Memory B cell (primary cell): Measurements from ENCODE around the gene APBA3.
A peak's percentile ranks its signal among the peaks of the same experiment; 100 is the strongest.
"Not testable (repeated sequence)": the region's sequence is repeated elsewhere in the genome, so short reads cannot be mapped to it uniquely, and the experiment has no call there.

Experiments used
- ATAC-seq: fragments of 150-1000 bp; cut with Tn5 transposase; 2 replicates; pipeline ENCODE4 v1.10.0; 2021; ENCODE audit warnings: low read depth, mild to moderate bottlenecking, moderate library complexity
- DNase-seq, 2 donors: peaks; one replicate each; pipeline ENCODE4 v3.0.0; 2022; ENCODE audit warnings: low spot score in 2 of 2
- H3K27ac Mint-ChIP-seq: one replicate; pipeline ENCODE4 v1.8.0; 2022; ENCODE audit warnings: mild to moderate bottlenecking, moderate library complexity, mixed read lengths
- H3K27me3 Mint-ChIP-seq: one replicate; pipeline ENCODE4 v1.8.0; 2022; ENCODE audit warnings: mixed read lengths
- H3K36me3 Mint-ChIP-seq: one replicate; pipeline ENCODE4 v1.8.0; 2022; ENCODE audit warnings: mild to moderate bottlenecking, mixed read lengths
- H3K4me1 Mint-ChIP-seq: one replicate; pipeline ENCODE4 v1.8.0; 2022; ENCODE audit warnings: mixed read lengths
- H3K4me3 Mint-ChIP-seq: one replicate; pipeline ENCODE4 v1.8.0; 2022; ENCODE audit warnings: mild to moderate bottlenecking, moderate library complexity, mixed read lengths
- H3K9me3 Mint-ChIP-seq: one replicate; pipeline ENCODE4 v1.8.0; 2022; ENCODE audit warnings: mixed read lengths

APBA3 gene

GRCh38 chr19:3770136-3770999, 8.9 kb upstream of the APBA3 start:
- Mint-ChIP-seq H3K27ac (no peak overlapping the region), H3K27me3 (peaks cover 4% of the 10 kb centered on the region), H3K36me3 (peaks cover 19% of the 10 kb centered on the region), H3K4me3 (no peak overlapping the region), H3K9me3 (no peaks in the 10 kb centered on the region), H3K4me1 (peaks cover 6% of the 10 kb centered on the region)
- DNase-seq (no peak), ATAC-seq (no peak)

GRCh38 chr19:3769494-3769893, 8.0 kb upstream of the APBA3 start:
- no peak for DNase-seq
- no peak overlapping the region for H3K4me3 Mint-ChIP-seq
- H3K27ac Mint-ChIP-seq, result no peak overlapping the region
- no peaks in the 10 kb centered on the region for H3K9me3 Mint-ChIP-seq
- peaks cover 19% of the 10 kb centered on the region for H3K36me3 Mint-ChIP-seq
- no peak for ATAC-seq
- H3K4me1 Mint-ChIP-seq, result peaks cover 6% of the 10 kb centered on the region
- H3K27me3 Mint-ChIP-seq, result peaks cover 4% of the 10 kb centered on the region

- Mint-ChIP-seq H3K4me3 (no peak overlapping the region), H3K27ac (no peak overlapping the region), H3K27me3 (peaks cover under 1% of the 10 kb centered on the region), H3K4me1 (peaks cover 6% of the 10 kb centered on the region), H3K9me3 (no peaks in the 10 kb centered on the region), H3K36me3 (peaks cover 19% of the 10 kb centered on the region)
- DNase-seq (no peak), ATAC-seq (no peak)
These were observed 7.2 kb upstream of the APBA3 start for GRCh38 chr19:3768748-3769099.

- ATAC-seq (no peak), DNase-seq (no peak)
- Mint-ChIP-seq H3K36me3 (peaks cover 19% of the 10 kb centered on the region), H3K4me3 (no peak overlapping the region), H3K27me3 (no peaks in the 10 kb centered on the region), H3K4me1 (peaks cover 6% of the 10 kb centered on the region), H3K9me3 (no peaks in the 10 kb centered on the region), H3K27ac (no peak overlapping the region)
These were observed 6.7 kb upstream of the APBA3 start for GRCh38 chr19:3768015-3768747.

- H3K27ac Mint-ChIP-seq, result no peak overlapping the region
- peaks cover 9% of the 10 kb centered on the region for H3K4me1 Mint-ChIP-seq
- DNase-seq, result no peak
- no peak overlapping the region for H3K4me3 Mint-ChIP-seq
- ATAC-seq, result no peak
- H3K27me3 Mint-ChIP-seq, result no peaks in the 10 kb centered on the region
- peaks cover 19% of the 10 kb centered on the region for H3K36me3 Mint-ChIP-seq
- no peaks in the 10 kb centered on the region for H3K9me3 Mint-ChIP-seq
These were observed 5.6 kb upstream of the APBA3 start for GRCh38 chr19:3767050-3767449.

- Mint-ChIP-seq H3K4me3 (no peak overlapping the region), H3K9me3 (no peaks in the 10 kb centered on the region), H3K27me3 (no peaks in the 10 kb centered on the region), H3K27ac (peak overlapping the region; percentile 69), H3K36me3 (peaks cover 17% of the 10 kb centered on the region), H3K4me1 (peaks cover 14% of the 10 kb centered on the region)
- DNase-seq (no peak), ATAC-seq (no peak)
These were observed 5.0 kb upstream of the APBA3 start for GRCh38 chr19:3766520-3766919.

GRCh38 chr19:3765757-3766156, 4.3 kb upstream of the APBA3 start:
- not testable (repeated sequence) for H3K27me3 Mint-ChIP-seq, H3K4me3 Mint-ChIP-seq, H3K27ac Mint-ChIP-seq, H3K9me3 Mint-ChIP-seq, DNase-seq, ATAC-seq
- H3K4me1 Mint-ChIP-seq, result peaks cover 19% of the 10 kb centered on the region
- peaks cover 15% of the 10 kb centered on the region for H3K36me3 Mint-ChIP-seq

GRCh38 chr19:3765121-3765520, 3.6 kb upstream of the APBA3 start:
- H3K4me3 Mint-ChIP-seq, result no peak overlapping the region
- DNase-seq (no peak), ATAC-seq (no peak)
- H3K27ac Mint-ChIP-seq, result no peak overlapping the region
- H3K9me3 Mint-ChIP-seq, result no peaks in the 10 kb centered on the region
- peaks cover 15% of the 10 kb centered on the region for H3K36me3 Mint-ChIP-seq
- peaks cover 19% of the 10 kb centered on the region for H3K4me1 Mint-ChIP-seq
- no peaks in the 10 kb centered on the region for H3K27me3 Mint-ChIP-seq

GRCh38 chr19:3762501-3763459, 1.3 kb upstream of the APBA3 start, which contains the start of gene MRPL54:
Gene MRPL54 (plus strand): TSS chr19:3762682. CDS start chr19:3762701, 19 bp downstream.
- H3K4me3 Mint-ChIP-seq, result peak within 1 kb of the TSS; percentile 99
- no peaks in the 10 kb centered on the region for H3K27me3 Mint-ChIP-seq
- H3K36me3 Mint-ChIP-seq, result peaks cover 7% of the 10 kb centered on the region
- H3K9me3 Mint-ChIP-seq, result no peaks in the 10 kb centered on the region
- H3K27ac Mint-ChIP-seq, result peak within 1 kb of the TSS; percentile 100
- DNase-seq, result peak; percentile 98 to 99
- H3K4me1 Mint-ChIP-seq, result peaks cover 19% of the 10 kb centered on the region
- ATAC-seq, result peak; percentile 80

GRCh38 chr19:3762130-3762473, 610 bp upstream of the APBA3 start:
- ATAC-seq (no peak), DNase-seq (no peak)
- H3K4me3 Mint-ChIP-seq, result peak overlapping the region; percentile 99
- H3K27ac Mint-ChIP-seq, result peak overlapping the region; percentile 100
- H3K36me3 Mint-ChIP-seq, result peaks cover 7% of the 10 kb centered on the region
- peaks cover 19% of the 10 kb centered on the region for H3K4me1 Mint-ChIP-seq
- H3K27me3 Mint-ChIP-seq, result no peaks in the 10 kb centered on the region
- H3K9me3 Mint-ChIP-seq, result no peaks in the 10 kb centered on the region

- Mint-ChIP-seq H3K36me3 (peaks cover under 1% of the 10 kb centered on the region), H3K27me3 (no peaks in the 10 kb centered on the region), H3K27ac (peak overlapping the region; percentile 100), H3K4me3 (peak overlapping the region; percentile 99), H3K4me1 (peaks cover 15% of the 10 kb centered on the region), H3K9me3 (no peaks in the 10 kb centered on the region)
- DNase-seq, result no peak
- no peak for ATAC-seq
These were observed 576 bp downstream of the APBA3 start for GRCh38 chr19:3760871-3761361.

GRCh38 chr19:3759482-3760254, 1.8 kb downstream of the APBA3 start:
- H3K4me3 Mint-ChIP-seq, result peak overlapping the region; percentile 53
- peaks cover 8% of the 10 kb centered on the region for H3K36me3 Mint-ChIP-seq
- no peaks in the 10 kb centered on the region for H3K9me3 Mint-ChIP-seq
- no peak overlapping the region for H3K27ac Mint-ChIP-seq
- H3K27me3 Mint-ChIP-seq, result no peaks in the 10 kb centered on the region
- H3K4me1 Mint-ChIP-seq, result peaks cover 21% of the 10 kb centered on the region
- DNase-seq, result no peak
- no peak for ATAC-seq

- H3K36me3 Mint-ChIP-seq, H3K4me3 Mint-ChIP-seq, H3K27me3 Mint-ChIP-seq, H3K9me3 Mint-ChIP-seq, H3K27ac Mint-ChIP-seq, DNase-seq, ATAC-seq: not testable (repeated sequence)
- peaks cover 21% of the 10 kb centered on the region for H3K4me1 Mint-ChIP-seq
These were observed 3.2 kb downstream of the APBA3 start for GRCh38 chr19:3758297-3758696.
